ENCODE results near the gene TMIE. TPM values are rescaled to one million over a fixed set of nuclear protein-coding genes. Genes with fewer than 3 reads are reported as not detected.

The TMIE gene
- total and polyA plus RNA-seq, 7 donors = 0.27 to 2.2 (median 0.40) TPM

DNA sequence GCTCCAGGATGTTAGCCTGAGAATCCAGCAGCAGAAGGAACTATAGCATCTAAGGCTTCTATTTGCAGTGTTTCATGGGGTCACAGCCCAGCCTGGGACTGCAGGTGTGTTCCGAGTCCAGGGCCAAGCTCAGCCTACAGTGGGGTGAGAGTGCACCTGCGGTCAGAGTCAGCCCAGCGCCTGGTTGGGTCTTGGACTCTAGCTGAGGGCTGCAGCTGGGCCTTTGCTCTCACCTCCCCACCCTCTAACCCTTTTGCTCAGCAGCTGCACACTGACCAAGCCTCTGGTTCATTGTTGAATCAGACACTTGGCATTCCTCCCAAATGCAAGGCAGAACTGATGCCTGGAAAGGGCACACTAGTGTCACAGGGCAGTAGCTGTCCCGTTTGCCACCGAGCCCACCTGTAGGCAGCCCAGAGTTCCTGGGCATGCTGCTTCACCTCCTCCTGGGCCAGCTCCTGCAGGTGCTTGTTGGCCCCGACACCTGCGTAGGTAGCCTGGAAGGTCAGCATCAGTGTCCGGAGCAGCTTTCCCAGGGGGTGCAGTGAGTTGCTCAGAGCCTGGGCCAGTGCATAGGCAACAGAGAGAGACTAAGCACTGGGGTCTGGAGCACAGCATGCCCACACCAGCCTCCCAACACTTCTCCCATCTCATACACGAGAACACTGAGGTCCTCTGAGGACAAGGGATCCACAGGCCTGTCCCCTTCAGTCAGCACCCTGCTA is 25.2 kb upstream of the TMIE start:
- intact Hi-C loops (cut with DNase I) = no loop called here
- 58 to 70% (median 68%) methylated on average over 9 of the region's 9 CpGs for WGBS, 3 donors
- Histone ChIP-seq H3K27me3 (ENCODE audit: insufficient read depth in 3 of 3, low read length in 2 of 3) (no peaks in the 10 kb centered on the region), H3K9me3 (no peaks in the 10 kb centered on the region), H3K27ac (no peak overlapping the region), H3K4me1 (peaks cover 4% of the 10 kb centered on the region), H3K36me3 (ENCODE audit: insufficient read depth in 1 of 2, low read depth in 1 of 2) (peaks cover 0 to 73% of the 10 kb centered on the region in 2 donors), H3K4me3 (no peak overlapping the region)
- TF ChIP-seq, protein P1, sequence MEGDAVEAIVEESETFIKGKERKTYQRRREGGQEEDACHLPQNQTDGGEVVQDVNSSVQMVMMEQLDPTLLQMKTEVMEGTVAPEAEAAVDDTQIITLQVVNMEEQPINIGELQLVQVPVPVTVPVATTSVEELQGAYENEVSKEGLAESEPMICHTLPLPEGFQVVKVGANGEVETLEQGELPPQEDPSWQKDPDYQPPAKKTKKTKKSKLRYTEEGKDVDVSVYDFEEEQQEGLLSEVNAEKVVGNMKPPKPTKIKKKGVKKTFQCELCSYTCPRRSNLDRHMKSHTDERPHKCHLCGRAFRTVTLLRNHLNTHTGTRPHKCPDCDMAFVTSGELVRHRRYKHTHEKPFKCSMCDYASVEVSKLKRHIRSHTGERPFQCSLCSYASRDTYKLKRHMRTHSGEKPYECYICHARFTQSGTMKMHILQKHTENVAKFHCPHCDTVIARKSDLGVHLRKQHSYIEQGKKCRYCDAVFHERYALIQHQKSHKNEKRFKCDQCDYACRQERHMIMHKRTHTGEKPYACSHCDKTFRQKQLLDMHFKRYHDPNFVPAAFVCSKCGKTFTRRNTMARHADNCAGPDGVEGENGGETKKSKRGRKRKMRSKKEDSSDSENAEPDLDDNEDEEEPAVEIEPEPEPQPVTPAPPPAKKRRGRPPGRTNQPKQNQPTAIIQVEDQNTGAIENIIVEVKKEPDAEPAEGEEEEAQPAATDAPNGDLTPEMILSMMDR (IDR thresholded peaks at IDR 0.05) = no peak
- DNase-seq (peak in 1 of 2 donors; percentile 59), ATAC-seq (peak; percentile 26 to 38 (median 33))

DNA sequence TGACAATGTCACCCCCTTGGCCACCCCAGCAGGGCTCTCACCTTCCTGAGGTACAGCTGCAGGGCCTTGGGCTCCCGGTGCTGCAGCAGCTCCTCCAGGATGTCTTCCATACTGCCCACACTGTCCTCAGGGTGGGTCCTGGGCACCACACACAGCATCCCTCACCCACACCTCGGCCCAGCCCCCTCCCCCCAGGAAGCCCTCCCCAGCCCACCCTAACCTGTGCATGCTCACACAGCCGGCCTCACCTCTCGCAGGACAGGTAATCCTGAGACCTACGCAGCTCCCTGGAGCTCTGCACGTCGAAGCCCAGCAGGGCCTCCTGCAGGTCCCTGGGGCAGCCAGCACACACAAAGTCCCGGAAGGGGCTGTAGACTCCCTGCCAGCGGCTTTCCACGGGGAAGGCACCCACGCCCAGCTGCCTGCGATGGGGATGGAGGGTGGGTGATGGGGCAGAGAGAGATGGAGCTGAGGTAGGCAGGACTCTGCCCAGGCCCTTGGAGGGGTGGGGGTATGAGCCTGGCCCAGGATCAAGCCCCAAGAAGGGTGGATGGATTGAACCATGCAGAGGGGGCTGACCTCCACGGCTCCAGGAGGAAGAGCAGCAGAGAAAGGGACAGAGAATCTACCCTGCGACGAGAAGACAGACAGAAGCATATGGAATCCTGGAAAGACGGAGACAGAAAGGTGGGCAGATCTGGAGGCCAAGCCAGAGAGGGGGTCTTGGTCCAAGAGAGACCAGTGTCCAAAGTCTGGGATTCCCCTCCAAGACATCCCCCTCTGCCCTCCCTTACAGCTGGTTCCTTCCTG is 24.4 kb upstream of the TMIE start:
- TF ChIP-seq, protein P1 (IDR thresholded peaks at IDR 0.05) = no peak
- peak in 1 of 2 donors; percentile 50 for DNase-seq
- Histone ChIP-seq H3K9me3 (no peaks in the 10 kb centered on the region), H3K27me3 (ENCODE audit: insufficient read depth in 3 of 3, low read length in 2 of 3) (no peaks in the 10 kb centered on the region), H3K4me3 (no peak overlapping the region), H3K27ac (no peak overlapping the region), H3K4me1 (peaks cover 4% of the 10 kb centered on the region), H3K36me3 (ENCODE audit: insufficient read depth in 1 of 2, low read depth in 1 of 2) (peaks cover 0 to 70% of the 10 kb centered on the region in 2 donors)
- WGBS, 3 donors = 66 to 70% (median 68%) methylated on average over 15 to 16 of the region's 16 CpGs
- intact Hi-C loops (cut with DNase I) = no loop called here
- ATAC-seq = no peak

DNA sequence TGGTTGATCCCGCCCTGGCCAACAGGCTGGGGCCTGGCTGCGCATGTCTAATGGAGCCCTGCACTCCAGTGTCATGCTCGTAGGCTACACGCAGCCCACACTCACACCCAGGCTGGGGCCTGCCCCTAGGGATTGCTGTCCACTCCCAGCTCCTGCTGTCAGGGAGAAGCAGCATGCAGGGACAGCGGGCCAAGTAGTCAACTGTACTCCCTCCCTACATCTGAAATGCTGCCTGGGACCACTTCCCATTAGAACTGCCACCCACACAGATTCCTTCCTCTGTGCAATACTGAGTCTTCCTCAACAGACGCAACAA is 23.8 kb upstream of the TMIE start:
- WGBS, 3 donors = 61 to 70% (median 70%) methylated on average over 6 of the region's 6 CpGs
- H3K27ac ChIP-seq = no peak overlapping the region
- peak; percentile 61 to 80 for DNase-seq
- intact Hi-C loops (cut with DNase I) = no loop called here
- peaks cover 0 to 69% of the 10 kb centered on the region in 2 donors for H3K36me3 ChIP-seq (ENCODE audit: insufficient read depth in 1 of 2, low read depth in 1 of 2)
- no peak overlapping the region for H3K4me3 ChIP-seq
- no peaks in the 10 kb centered on the region for H3K9me3 ChIP-seq
- TF ChIP-seq, protein P1 (IDR thresholded peaks at IDR 0.05) = no peak
- peaks cover 4% of the 10 kb centered on the region for H3K4me1 ChIP-seq
- H3K27me3 ChIP-seq (ENCODE audit: insufficient read depth in 3 of 3, low read length in 2 of 3) = no peaks in the 10 kb centered on the region
- ATAC-seq = peak; percentile 38 to 59 (median 47)

DNA sequence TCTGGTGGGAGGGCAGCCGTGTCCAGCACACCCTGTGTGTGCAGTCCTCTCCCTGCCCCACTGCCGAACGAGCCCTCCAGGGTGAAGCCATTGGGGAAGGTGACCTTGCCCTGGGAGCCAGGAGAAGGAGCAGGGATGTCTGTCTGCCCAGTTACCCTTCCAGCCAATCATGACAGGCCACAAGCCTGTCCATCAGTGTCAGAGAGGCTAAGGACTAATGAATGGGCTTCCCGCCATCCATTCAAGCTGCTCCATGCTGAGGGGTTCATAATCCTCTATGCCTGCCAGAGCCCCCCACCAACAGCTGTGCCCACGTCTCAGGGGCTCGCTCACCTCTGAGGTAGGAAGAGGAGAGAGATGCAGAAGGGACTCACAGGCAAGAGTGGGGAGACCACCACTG is 22.9 kb upstream of the TMIE start:
- ATAC-seq = no peak
- no peak overlapping the region for H3K4me3 ChIP-seq
- TF ChIP-seq, protein P1 (IDR thresholded peaks at IDR 0.05) = no peak
- intact Hi-C loops (cut with DNase I) = no loop called here
- peaks cover 0 to 69% of the 10 kb centered on the region in 2 donors for H3K36me3 ChIP-seq (ENCODE audit: insufficient read depth in 1 of 2, low read depth in 1 of 2)
- no peak for DNase-seq
- no peak overlapping the region for H3K27ac ChIP-seq
- H3K4me1 ChIP-seq = peaks cover 4% of the 10 kb centered on the region
- H3K9me3 ChIP-seq = no peaks in the 10 kb centered on the region
- H3K27me3 ChIP-seq (ENCODE audit: insufficient read depth in 3 of 3, low read length in 2 of 3) = no peaks in the 10 kb centered on the region
- 94 to 96% (median 96%) methylated on average over 6 of the region's 6 CpGs for WGBS, 3 donors
